Activated CD4-positive, alpha-beta T cell treated with anti-CD3 and anti-CD28 coated beads, Interleukin-2, Interleukin-6, amounts not matched to agents 100 ng/mL and 50 ng/mL, durations not matched to agents 16 hours and 8 hours (primary cell): ENCODE measurements around the gene CD320.
A peak's percentile ranks its signal among the peaks of the same experiment; 100 is the strongest.
"Not testable (repeated sequence)": the region's sequence is repeated elsewhere in the genome, so short reads cannot be mapped to it uniquely, and the experiment has no call there.

Experiments used
- DNase-seq: peaks from one replicate; pipeline ENCODE4 v3.0.0-alpha.2; 2020

CD320 gene

GRCh38 chr19:8332976-8333766 lies 25.0 kb upstream of the CD320 start:
- DNase-seq, result no peak

GRCh38 chr19:8331263-8331845 lies 23.2 kb upstream of the CD320 start:
- no peak for DNase-seq

- no peak for DNase-seq
Measured at GRCh38 chr19:8329996-8330395, 21.8 kb upstream of the CD320 start.

GRCh38 chr19:8325454-8325853 lies 17.3 kb upstream of the CD320 start:
- DNase-seq, result no peak

GRCh38 chr19:8324186-8325050 lies 16.3 kb upstream of the CD320 start:
- peak; percentile 32 for DNase-seq

- peak; percentile 28 for DNase-seq
Measured at GRCh38 chr19:8323781-8324185, 15.6 kb upstream of the CD320 start.

- no peak for DNase-seq
Measured at GRCh38 chr19:8322638-8322997, 14.5 kb upstream of the CD320 start.

- peak; percentile 24 for DNase-seq
Measured at GRCh38 chr19:8321986-8322637, 14.0 kb upstream of the CD320 start.

- DNase-seq, result peak; percentile 97
Measured at GRCh38 chr19:8321067-8321985, 13.2 kb upstream of the CD320 start, which contains the start of the genes NDUFA7 and RPS28. NDUFA7 (minus strand) TSS chr19:8321375; CDS start chr19:8321358, 17 bp downstream. RPS28 (plus strand) TSS chr19:8321496; CDS start chr19:8321531, 35 bp downstream.

GRCh38 chr19:8320564-8321066 lies 12.5 kb upstream of the CD320 start:
- DNase-seq, result peak; percentile 23

GRCh38 chr19:8319807-8320520 lies 11.8 kb upstream of the CD320 start:
- no peak for DNase-seq

GRCh38 chr19:8318835-8319234 lies 10.7 kb upstream of the CD320 start:
- not testable (repeated sequence) for DNase-seq

- DNase-seq, result no peak
Measured at GRCh38 chr19:8316351-8317125, 8.4 kb upstream of the CD320 start.

GRCh38 chr19:8314981-8315640 lies 7.0 kb upstream of the CD320 start:
- not testable (repeated sequence) for DNase-seq

- DNase-seq, result no peak
Measured at GRCh38 chr19:8311461-8312260, 3.5 kb upstream of the CD320 start.

GRCh38 chr19:8310342-8311055 lies 2.3 kb upstream of the CD320 start:
- no peak for DNase-seq

GRCh38 chr19:8308891-8309291 lies 733 bp upstream of the CD320 start:
- no peak for DNase-seq

GRCh38 chr19:8307400-8307964 lies 676 bp downstream of the CD320 start:
- DNase-seq, result peak; percentile 10
